Measurements from ENCODE around the gene LPCAT2. TPM values are rescaled to one million over a fixed set of nuclear protein-coding genes. Genes with fewer than 3 reads are reported as not detected.
A peak's percentile ranks its signal among the peaks of the same experiment; 100 is the strongest.

Gene LPCAT2
- total and polyA plus RNA-seq, 2 of the 13 experiments (the other 11 are each of a cell fraction or from before 2014, with no cell fraction given): 9.9 to 17.6 TPM

DNA sequence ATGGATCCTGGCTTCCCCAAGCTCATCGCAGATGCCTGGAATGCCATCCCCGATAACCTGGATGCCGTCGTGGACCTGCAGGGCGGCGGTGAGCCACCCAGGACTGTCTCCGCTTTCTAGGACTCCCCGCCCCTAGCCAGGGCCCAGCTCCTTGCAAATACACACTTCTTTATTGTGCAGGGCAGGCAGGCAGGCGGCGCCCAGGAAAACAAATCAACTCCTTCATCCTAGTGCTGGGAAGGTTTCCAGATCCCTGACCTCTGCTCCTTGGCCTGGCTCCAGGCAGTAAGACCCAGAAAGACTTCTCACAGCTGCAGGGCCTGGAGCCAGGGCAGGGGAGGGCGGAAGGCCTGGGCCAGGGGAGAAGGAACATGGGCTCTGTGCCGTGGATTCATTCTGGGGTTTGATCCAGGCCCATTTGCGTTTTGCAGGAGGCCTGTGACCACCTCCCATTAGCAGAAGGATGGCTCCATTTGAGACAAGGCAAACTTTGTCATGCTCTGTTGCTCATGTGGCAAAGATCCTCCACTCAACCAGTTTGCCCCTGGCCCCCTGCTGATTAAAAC is 6.0 kb upstream of the LPCAT2 start (continued):
- TF ChIP-seq, protein P1, sequence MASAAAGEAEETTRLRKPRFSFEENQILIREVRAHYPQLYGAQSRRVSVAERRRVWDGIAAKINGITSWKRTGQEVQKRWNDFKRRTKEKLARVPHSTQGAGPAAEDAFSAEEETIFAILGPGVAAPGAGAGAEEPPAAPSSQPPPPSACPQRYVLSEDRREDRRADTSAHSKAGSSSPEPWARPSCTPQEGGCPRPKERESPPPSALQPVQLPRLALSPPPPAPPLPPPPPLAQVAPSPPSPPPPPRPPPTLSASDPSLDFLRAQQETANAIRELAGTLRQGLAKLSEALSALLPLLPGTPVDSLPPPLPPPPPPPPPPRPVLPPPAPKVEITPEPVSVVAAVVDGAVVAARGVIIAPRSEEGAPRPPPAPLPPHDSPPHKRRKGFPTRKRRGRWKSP (CRISPR knock-in tag; IDR thresholded peaks at IDR 0.05): no peak
- TF ChIP-seq ZNF251 (CRISPR knock-in tag; IDR thresholded peaks at IDR 0.05) (no peak), TOPORS (CRISPR knock-in tag; IDR thresholded peaks at IDR 0.05) (no peak), ZNF136 (CRISPR knock-in tag; IDR thresholded peaks at IDR 0.05; ENCODE audit: low read depth) (no peak), ZNF781 (CRISPR knock-in tag; IDR thresholded peaks at IDR 0.05; ENCODE audit: borderline replicate concordance, not compliant biosample characterization) (no peak), ZIK1 (CRISPR knock-in tag; IDR thresholded peaks at IDR 0.05; ENCODE audit: borderline replicate concordance, low read depth) (no peak), FLYWCH1 (CRISPR knock-in tag; IDR thresholded peaks at IDR 0.05) (no peak), TCF12 (IDR thresholded peaks at IDR 0.05) (no peak), TCF12 (CRISPR knock-in tag; IDR thresholded peaks at IDR 0.05) (no peak), MYNN (CRISPR knock-in tag; IDR thresholded peaks at IDR 0.05; ENCODE audit: low read depth) (no peak), ZNF335 (CRISPR knock-in tag; IDR thresholded peaks at IDR 0.05) (0 out of 2 replicates have a peak, but pooled peaks have one; percentile 50), ZNF883 (CRISPR knock-in tag; IDR thresholded peaks at IDR 0.05; ENCODE audit: not compliant biosample characterization) (no peak), DNMT1 (CRISPR knock-in tag; IDR thresholded peaks at IDR 0.05) (no peak), PHF8 (CRISPR knock-in tag; IDR thresholded peaks at IDR 0.05) (peak; percentile 37; the same call in 1 of the 2 replicates), ZNF232 (CRISPR knock-in tag; IDR thresholded peaks at IDR 0.05; ENCODE audit: borderline replicate concordance) (no peak), ZNF235 (CRISPR knock-in tag; IDR thresholded peaks at IDR 0.05; ENCODE audit: borderline replicate concordance) (no peak), MAFG (CRISPR knock-in tag; IDR thresholded peaks at IDR 0.05) (no peak), ZNF772 (CRISPR knock-in tag; IDR thresholded peaks at IDR 0.05) (no peak), FOSL1 (CRISPR knock-in tag; IDR thresholded peaks at IDR 0.05; ENCODE audit: borderline replicate concordance) (no peak), TOE1 (CRISPR knock-in tag; IDR thresholded peaks at IDR 0.05) (no peak)
- TF ChIP-seq, protein P2, sequence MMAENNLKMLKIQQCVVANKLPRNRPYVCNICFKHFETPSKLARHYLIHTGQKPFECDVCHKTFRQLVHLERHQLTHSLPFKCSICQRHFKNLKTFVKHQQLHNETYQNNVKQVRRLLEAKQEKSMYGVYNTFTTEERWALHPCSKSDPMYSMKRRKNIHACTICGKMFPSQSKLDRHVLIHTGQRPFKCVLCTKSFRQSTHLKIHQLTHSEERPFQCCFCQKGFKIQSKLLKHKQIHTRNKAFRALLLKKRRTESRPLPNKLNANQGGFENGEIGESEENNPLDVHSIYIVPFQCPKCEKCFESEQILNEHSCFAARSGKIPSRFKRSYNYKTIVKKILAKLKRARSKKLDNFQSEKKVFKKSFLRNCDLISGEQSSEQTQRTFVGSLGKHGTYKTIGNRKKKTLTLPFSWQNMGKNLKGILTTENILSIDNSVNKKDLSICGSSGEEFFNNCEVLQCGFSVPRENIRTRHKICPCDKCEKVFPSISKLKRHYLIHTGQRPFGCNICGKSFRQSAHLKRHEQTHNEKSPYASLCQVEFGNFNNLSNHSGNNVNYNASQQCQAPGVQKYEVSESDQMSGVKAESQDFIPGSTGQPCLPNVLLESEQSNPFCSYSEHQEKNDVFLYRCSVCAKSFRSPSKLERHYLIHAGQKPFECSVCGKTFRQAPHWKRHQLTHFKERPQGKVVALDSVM (CRISPR knock-in tag; IDR thresholded peaks at IDR 0.05): no peak
- TF ChIP-seq, protein P3, sequence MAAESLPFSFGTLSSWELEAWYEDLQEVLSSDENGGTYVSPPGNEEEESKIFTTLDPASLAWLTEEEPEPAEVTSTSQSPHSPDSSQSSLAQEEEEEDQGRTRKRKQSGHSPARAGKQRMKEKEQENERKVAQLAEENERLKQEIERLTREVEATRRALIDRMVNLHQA (CRISPR knock-in tag; IDR thresholded peaks at IDR 0.05): no peak
- TF ChIP-seq, protein P4, sequence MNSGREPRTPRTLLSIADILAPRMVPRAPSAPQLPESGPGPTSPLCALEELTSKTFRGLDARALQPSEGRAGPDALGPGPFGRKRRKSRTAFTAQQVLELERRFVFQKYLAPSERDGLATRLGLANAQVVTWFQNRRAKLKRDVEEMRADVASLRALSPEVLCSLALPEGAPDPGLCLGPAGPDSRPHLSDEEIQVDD (CRISPR knock-in tag; IDR thresholded peaks at IDR 0.05; ENCODE audit: borderline replicate concordance): no peak
- TF ChIP-seq, protein P5, sequence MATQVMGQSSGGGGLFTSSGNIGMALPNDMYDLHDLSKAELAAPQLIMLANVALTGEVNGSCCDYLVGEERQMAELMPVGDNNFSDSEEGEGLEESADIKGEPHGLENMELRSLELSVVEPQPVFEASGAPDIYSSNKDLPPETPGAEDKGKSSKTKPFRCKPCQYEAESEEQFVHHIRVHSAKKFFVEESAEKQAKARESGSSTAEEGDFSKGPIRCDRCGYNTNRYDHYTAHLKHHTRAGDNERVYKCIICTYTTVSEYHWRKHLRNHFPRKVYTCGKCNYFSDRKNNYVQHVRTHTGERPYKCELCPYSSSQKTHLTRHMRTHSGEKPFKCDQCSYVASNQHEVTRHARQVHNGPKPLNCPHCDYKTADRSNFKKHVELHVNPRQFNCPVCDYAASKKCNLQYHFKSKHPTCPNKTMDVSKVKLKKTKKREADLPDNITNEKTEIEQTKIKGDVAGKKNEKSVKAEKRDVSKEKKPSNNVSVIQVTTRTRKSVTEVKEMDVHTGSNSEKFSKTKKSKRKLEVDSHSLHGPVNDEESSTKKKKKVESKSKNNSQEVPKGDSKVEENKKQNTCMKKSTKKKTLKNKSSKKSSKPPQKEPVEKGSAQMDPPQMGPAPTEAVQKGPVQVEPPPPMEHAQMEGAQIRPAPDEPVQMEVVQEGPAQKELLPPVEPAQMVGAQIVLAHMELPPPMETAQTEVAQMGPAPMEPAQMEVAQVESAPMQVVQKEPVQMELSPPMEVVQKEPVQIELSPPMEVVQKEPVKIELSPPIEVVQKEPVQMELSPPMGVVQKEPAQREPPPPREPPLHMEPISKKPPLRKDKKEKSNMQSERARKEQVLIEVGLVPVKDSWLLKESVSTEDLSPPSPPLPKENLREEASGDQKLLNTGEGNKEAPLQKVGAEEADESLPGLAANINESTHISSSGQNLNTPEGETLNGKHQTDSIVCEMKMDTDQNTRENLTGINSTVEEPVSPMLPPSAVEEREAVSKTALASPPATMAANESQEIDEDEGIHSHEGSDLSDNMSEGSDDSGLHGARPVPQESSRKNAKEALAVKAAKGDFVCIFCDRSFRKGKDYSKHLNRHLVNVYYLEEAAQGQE (IDR thresholded peaks at IDR 0.05; ENCODE audit: borderline replicate concordance in 1 of 2, low read depth in 1 of 2, low read length in 2 of 2): no peak

Data from HepG2 (cell line).